Fibroblast of villous mesenchyme (primary cell): ENCODE data around the gene PITPNC1. TPM values are rescaled to one million over a fixed set of nuclear protein-coding genes. Genes with fewer than 3 reads are reported as not detected.

Source experiments
- DNase-seq: peaks from one replicate; pipeline ENCODE4 v3.0.0-alpha.2; 2010; ENCODE audit warnings: low read depth
- H3K4me3 ChIP-seq: 2 replicates; pipeline ENCODE4 v1.5.1; 2011; ENCODE audit warnings: low read depth, mild to moderate bottlenecking, low read length
- total RNA-seq: library from RNA; depleted of rRNA; stranded (reverse); fragments of >200 nt; gene quantifications from 2 replicates; pipeline ENCODE4 v1.2.3, GENCODE V29; 2012
- TF ChIP-seq, protein P1 (sequence below): IDR thresholded peaks from 2 replicates; pipeline ENCODE4 v1.5.1; 2012; ENCODE audit warnings: low read depth, mild to moderate bottlenecking, low read length; ENCODE audit not compliant: insufficient read depth

Gene PITPNC1
- total RNA-seq, 1 donor, result 4.3 TPM

DNA sequence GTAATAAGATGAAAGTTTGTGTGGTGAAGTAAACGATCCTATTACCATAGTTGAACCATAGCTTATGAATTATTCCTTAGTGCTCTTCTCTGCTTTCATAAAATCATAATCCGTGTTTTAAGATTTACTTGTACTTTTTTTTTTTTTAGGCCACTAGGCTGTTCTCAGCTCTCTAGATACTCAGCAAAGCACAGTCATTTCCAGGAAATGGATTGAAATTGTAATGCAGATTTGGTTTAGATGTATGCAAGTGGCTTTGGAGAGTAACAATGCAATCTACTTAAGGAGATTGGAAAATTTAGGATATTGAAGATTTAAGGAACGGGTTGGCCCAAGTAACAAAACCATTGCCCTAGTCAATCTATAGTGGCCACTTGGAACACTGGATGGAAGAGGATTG lies 125.1 kb downstream of the PITPNC1 start:
- TF ChIP-seq, protein P1, sequence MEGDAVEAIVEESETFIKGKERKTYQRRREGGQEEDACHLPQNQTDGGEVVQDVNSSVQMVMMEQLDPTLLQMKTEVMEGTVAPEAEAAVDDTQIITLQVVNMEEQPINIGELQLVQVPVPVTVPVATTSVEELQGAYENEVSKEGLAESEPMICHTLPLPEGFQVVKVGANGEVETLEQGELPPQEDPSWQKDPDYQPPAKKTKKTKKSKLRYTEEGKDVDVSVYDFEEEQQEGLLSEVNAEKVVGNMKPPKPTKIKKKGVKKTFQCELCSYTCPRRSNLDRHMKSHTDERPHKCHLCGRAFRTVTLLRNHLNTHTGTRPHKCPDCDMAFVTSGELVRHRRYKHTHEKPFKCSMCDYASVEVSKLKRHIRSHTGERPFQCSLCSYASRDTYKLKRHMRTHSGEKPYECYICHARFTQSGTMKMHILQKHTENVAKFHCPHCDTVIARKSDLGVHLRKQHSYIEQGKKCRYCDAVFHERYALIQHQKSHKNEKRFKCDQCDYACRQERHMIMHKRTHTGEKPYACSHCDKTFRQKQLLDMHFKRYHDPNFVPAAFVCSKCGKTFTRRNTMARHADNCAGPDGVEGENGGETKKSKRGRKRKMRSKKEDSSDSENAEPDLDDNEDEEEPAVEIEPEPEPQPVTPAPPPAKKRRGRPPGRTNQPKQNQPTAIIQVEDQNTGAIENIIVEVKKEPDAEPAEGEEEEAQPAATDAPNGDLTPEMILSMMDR, result no peak
- DNase-seq, result no peak
- no peak overlapping the region for H3K4me3 ChIP-seq

DNA sequence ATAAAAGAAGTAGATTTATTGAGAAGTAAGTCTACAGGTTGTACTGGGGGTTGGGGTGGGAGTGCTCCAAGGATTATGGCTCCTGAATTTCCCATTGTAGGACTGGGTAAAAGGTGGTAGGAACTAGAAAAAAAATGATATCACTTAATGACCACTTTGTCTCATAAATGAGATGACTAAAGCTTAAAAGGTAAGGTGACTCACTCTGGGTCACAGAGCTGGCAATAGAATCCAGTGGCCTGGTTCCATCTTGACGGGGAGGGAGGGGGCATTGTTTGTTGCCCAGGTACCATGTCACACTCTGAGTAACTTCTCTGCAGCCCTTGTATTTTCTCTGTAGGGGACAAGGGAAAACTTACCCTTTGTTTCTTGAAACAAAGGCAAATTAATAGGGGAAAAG lies 126.1 kb downstream of the PITPNC1 start:
- no peak overlapping the region for H3K4me3 ChIP-seq
- TF ChIP-seq, protein P1, result no peak
- no peak for DNase-seq

GRCh38 chr17:67503739-67504138 lies 126.7 kb downstream of the PITPNC1 start:
- no peak for DNase-seq
- TF ChIP-seq, protein P1, result no peak
- no peak overlapping the region for H3K4me3 ChIP-seq

GRCh38 chr17:67504182-67504581 lies 127.1 kb downstream of the PITPNC1 start:
- no peak for DNase-seq
- no peak overlapping the region for H3K4me3 ChIP-seq
- TF ChIP-seq, protein P1, result no peak

DNA sequence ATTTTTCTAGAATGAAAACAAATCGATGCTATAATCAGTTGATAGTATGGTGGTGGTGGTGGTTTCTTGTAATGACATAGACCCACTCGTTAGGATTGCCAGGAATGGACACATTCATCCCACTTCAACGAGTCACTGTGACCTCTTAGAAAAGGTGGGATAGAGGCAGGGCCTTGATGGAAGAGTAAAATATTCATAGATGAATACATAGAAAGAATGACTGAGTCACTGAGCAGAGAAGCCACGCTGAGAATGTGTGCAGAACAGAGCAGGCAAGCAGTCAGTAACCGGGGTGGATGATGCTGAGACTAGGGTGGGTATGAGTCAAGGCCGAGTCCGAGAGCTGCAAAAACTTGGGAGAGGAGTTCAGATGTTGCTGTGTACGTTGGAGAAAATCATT lies 129.9 kb downstream of the PITPNC1 start:
- H3K4me3 ChIP-seq, result no peak overlapping the region
- no peak for DNase-seq
- TF ChIP-seq, protein P1, result no peak

- peak; percentile 66 for DNase-seq
- H3K4me3 ChIP-seq, result no peak overlapping the region
- TF ChIP-seq, protein P1, result no peak
Observed at GRCh38 chr17:67509390-67510287, 132.6 kb downstream of the PITPNC1 start.
